ENCODE results near the gene ELFN2. TPM values are rescaled to one million over a fixed set of nuclear protein-coding genes. Genes with fewer than 3 reads are reported as not detected.

The ELFN2 gene
- total RNA-seq, 2 experiments from 2014 or later: 0.04 to 0.06 TPM

GRCh38 chr22:37431801-37432707 lies 4.8 kb upstream of the ELFN2 start:
- POLR2A ChIA-PET: interaction anchor here (0.6 kb wide), 1 partner anchor 130 kb away, joined by 5 read pairs; no protein-coding TSS in a partner anchor
- CTCF ChIA-PET: interaction anchor here (0.8 to 2.3 kb wide), 6 partner anchors 12 to 677 kb away, joined by 3 to 12 read pairs (median 3); no protein-coding TSS in a partner anchor

DNA sequence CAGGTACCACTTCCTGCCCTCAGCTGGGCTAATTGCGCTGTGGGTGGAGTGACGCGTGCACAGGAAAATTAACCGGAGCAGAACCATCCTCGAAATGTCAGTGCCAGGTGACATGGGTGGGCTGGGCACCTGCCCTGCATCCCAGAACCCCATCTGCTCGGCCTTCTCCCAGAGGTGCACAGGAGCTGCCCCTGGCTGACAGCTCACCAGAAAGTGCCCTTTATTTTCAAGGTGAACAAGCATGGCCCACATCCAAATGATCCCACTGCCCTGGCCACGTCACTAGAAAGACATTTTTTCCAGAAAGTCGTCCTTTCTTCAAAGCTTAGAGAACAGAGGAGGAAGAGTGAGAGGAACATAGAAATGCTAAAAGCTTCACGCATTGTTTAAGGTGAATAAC lies 4.1 kb upstream of the ELFN2 start:
- ChIA-PET CTCF (interaction anchor here (0.8 to 2.3 kb wide), 5 partner anchors 11 to 165 kb away, joined by 3 to 12 read pairs (median 3); no protein-coding TSS in a partner anchor), POLR2A (interaction anchor here (0.6 kb wide), 1 partner anchor 131 kb away, joined by 5 read pairs; no protein-coding TSS in a partner anchor)

DNA sequence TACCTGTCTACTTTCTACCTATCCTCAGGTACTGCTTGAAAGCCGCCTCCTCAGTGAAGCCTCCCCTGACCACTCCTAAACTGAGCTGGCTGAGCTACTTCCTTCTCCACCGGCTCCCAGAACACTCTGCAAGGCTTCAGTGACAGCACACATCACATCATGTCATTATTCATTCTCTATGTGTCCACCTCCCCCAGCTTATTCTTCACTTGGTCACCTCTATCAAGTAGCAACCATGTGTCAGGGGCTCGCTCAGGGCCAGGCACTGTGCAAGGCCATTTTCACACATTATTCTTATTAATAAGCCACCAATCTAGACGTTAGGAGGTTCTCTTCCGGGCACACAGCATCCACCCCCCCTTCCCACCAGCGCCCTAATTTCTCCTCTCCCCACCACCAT lies 3.7 kb upstream of the ELFN2 start:
- ChIA-PET POLR2A (no interaction called here), CTCF (interaction anchor here (0.8 to 2.3 kb wide), 5 partner anchors 10 to 163 kb away, joined by 3 to 12 read pairs (median 4); no protein-coding TSS in a partner anchor)

- POLR2A ChIA-PET: no interaction called here
- CTCF ChIA-PET: interaction anchor here (0.6 to 2.2 kb wide), 20 partner anchors 13 to 169 kb away, joined by 3 to 10 read pairs (median 4); no protein-coding TSS in a partner anchor
These were observed 1.6 kb upstream of the ELFN2 start for GRCh38 chr22:37428649-37429586.

DNA sequence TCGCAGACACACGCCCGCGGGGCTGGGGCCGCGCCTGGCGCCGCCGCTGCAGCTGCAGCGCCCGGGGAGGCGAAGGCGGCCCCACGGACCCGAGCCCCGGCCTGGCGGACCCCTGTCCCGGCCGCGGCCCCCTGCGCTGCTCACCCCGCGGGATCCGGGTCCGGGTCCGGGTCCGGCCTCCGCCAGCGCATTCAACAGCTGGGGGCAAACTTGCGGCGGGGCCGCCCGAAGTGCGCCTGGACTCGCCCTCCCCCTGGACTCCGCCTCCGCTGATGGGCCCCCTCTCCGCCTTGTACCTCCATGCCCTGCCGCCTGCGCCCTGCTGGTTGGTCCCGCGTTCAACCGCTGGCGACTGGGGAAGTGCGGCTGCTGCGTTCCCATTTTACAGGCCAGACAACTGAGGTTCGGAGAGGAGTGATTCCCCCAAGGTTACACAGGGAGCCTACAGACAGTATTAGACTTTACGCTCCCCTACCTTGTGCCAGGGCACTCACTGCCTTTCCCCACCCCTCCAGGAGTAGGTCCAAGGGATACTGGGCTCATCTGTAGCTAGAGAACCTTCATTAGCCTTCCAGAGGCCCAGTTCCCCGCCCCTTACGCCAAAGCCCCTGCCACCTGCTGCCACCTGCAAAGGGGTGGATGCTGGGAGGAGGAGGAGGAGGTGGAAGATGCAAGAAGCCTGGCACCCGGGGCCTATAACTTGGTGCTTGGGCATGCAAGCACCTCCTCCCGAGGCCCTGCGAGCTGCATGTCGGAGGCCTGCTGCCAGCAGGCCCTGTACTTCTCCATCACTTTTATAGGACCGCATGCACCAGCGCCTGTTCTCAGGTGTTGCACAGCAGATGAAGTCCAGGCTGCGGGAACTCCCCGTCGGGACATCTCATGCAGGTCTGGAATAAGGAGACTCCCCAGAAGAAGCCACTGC lies 694 bp upstream of the ELFN2 start:
- CTCF ChIA-PET: interaction anchor here (0.6 to 2.2 kb wide), 12 partner anchors 14 to 168 kb away, joined by 3 to 10 read pairs (median 4); no protein-coding TSS in a partner anchor
- POLR2A ChIA-PET: no interaction called here

DNA sequence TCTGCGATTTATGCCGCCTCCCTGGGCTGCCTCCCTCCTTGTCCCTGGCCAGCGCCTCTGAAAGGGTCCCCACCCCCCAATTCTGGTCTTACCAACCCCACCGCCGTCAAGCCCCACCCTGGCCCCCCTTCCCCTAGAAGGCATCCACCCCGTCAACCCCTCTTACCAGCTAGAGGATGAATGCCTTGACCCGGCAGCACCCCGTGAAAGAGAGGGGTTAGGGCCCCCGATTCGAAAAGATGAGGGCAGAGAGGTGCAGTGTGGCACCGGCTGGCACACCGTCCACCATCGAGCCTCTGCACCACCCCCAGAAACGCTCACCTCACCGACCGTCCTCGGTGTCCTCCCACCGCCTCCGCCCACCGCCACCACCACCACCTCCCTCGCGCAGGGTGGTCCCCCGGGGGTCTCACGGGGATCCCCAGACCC lies 559 bp downstream of the ELFN2 start:
- CTCF ChIA-PET: no interaction called here
- POLR2A ChIA-PET: interaction anchor here (0.6 kb wide), 1 partner anchor 27 kb away, joined by 3 read pairs; no protein-coding TSS in a partner anchor

DNA sequence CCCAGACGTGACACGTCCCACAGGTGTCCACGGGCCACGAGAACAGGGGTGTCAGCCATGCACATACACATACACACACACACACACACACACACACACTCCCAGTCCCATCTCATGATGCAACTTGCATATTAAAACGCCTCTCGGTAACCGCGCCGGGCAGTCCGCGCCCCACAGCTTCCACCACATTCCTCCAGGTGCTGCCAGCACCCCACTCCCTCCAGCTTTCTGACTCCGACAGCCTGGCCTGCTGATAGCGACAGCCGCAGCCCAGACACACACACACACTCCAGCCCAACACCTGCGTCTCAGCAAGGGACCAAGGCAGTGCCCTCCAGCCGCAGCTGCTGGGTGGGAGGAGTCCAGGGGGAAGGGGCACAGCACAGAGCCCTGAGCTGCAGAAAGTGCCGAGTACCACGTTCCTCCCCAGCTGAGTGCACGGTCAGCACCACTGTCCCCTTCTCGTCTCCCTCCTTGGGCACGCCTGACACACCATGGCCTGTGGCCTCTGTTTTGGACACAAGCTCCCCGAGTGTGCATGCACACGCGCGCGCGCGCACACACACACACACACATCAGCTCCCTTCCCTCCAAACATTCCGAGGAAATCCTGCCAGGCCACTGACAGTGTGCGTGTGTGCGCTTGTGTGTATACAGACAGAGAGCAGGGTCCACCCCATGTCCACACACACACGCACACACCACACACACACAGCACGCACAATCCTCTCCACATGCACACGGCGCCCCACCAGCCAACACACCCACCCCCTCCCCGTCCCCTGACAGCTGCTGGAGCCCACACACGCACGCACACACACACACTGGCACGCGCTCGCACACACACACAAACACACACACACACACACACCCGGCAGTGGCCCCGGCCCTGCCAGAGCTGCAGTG lies 1.2 kb downstream of the ELFN2 start:
- ChIA-PET CTCF (no interaction called here), POLR2A (interaction anchor here (0.7 kb wide), 1 partner anchor 112 kb away, joined by 4 read pairs; no protein-coding TSS in a partner anchor)

DNA sequence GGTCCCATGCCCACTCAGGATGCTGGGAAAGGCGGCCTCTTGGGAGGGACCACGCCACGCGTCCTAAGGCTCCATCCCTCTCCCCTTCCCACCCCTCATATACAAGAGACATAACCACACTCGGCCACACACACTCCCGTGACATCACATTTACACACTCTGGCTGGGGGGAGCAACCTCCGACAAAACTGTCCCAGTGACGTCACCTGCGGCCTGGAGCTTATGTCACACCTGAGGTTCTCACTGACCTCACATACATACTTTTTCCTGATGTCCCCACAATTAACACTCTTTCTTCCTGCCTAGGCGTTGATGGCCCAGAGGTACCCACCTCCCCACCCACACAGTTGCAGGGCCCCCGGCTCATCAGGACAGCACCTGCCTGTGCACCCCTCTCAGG lies 1.9 kb downstream of the ELFN2 start:
- ChIA-PET CTCF (no interaction called here), POLR2A (no interaction called here)

DNA sequence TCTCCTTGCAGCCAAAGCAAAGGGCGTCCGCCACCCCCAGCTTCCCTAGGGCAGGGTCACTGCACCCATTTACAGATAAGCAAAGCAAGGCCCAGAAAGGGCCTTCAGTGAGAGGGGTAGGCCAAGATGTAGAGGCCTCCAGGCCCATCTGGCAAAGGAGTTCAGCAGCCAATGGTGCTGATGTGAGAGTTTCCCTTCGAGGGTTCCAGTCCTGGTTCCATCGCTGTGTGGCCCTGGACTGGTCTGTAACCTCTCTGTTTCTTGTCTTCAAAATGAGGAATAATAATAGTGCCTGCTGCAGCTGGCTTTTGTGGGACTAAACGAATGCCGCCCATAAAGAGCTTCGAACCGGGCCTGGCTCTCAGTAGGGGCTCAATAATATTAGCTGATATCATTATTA lies 4.0 kb downstream of the ELFN2 start:
- ChIA-PET CTCF (no interaction called here), POLR2A (no interaction called here)

DNA sequence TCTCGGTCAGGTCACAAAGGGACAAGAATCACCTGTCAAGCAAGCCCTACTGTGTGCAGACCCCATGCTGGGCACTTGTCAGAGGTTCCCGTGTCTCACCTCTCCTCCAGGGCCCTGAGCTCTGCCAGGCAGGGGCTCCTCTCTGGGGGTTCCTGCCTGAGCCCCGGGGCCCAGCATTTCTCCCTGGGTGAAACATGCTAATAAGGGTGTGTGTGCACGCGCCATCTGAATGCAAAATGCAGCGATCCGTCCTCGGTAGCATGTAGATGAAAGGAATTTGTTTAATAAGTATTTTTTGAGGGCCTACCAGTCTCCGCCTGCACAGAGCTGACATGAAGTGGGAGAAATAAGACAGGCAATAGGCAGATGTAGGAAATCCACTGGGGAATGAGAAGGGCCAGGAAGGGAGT lies 5.8 kb downstream of the ELFN2 start:
- ChIA-PET POLR2A (no interaction called here), CTCF (no interaction called here)

DNA sequence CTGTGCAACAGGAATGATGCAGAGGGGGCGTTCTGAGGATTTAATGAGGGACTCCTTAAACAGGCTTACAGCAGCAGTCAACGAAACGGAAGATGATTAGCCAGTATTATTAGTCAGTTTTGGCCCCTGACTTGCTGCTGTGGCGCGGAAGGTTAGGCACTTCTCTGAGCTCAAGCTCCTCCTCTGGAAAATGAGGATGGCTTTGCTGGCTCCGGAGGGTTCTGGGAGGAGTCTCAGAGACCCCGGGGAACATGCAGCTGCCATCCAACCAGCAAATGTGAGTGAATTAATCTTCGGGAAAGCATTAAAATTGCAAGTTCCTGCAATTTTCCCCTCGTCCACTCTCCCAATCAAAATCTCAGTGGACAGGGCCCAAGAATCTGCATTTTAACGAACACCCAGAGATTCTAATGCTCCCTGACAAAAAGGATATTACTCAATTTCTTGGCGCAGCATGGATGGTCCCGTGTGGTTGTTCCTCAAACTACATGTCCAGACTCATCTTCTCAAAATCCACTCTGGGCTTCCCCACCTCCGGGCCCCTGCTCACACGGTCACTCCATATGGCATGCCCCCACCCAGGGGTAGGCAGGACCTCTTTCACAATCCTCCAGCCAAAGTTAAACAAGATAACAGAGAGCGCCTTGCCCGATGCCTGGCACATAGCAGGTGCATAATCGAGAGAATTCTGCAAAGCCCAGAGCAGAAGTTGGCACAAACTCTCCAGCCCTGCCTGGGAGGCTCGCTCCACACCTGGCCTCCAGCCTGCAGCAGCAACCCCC lies 6.4 kb downstream of the ELFN2 start:
- ChIA-PET POLR2A (no interaction called here), CTCF (interaction anchor here (0.6 to 1.4 kb wide), 2 partner anchors 10 to 187 kb away, joined by 3 read pairs; no protein-coding TSS in a partner anchor)

GRCh38 chr22:37419969-37420685 lies 7.2 kb downstream of the ELFN2 start:
- CTCF ChIA-PET: interaction anchor here (0.6 to 1.4 kb wide), 2 partner anchors 11 to 187 kb away, joined by 3 read pairs; no protein-coding TSS in a partner anchor
- POLR2A ChIA-PET: no interaction called here

GRCh38 chr22:37419370-37419968 lies 7.8 kb downstream of the ELFN2 start:
- ChIA-PET POLR2A (no interaction called here), CTCF (no interaction called here)

DNA sequence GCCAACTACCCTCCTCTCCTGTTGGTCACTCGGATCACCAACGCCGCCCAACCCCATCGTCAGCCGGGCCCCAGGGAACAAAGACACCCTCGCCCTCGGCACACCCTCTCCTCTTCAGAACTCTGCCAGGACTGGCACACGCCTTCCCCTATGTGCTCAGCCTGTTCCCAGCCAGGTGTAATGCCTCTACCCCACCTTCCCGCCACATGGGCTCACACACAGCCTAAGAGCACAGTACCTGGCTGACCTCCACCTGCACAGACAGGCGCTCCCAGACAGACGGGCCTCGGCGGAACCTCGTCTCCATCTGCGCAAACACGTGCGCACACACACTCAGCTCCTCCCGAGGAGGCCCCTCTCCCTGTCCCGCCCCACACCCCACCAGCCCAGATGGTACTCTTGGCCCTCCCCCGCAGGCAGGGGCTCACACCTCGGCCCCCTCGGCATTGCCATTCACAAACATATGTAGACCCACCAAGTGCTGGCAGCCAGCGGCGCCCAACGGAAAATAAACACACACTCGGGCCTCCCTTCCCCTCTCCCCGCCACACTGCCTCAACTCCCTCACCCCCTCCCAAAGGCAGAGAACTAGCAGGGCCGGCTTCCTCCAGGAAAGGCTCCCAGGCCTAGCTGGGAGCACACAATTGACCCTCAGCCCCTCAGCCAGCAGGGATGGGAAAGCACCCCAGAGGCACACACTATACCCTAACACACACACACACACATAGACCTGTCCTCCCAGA lies 8.5 kb downstream of the ELFN2 start:
- CTCF ChIA-PET: no interaction called here
- POLR2A ChIA-PET: interaction anchor here (0.8 kb wide), 1 partner anchor 33 kb away, joined by 3 read pairs; no protein-coding TSS in a partner anchor

All from activated CD8-positive, alpha-beta memory T cell treated with anti-CD3 and anti-CD28 coated beads for 36 hours (primary cell).